ENCODE data around the gene TTLL1.

GRCh38 chr22:43133401-43133800 is 44.2 kb upstream of the TTLL1 start:
- TF ChIP-seq YY1 (IDR thresholded peaks at IDR 0.05): no peak
- no peak for TF ChIP-seq CTCF (IDR thresholded peaks at IDR 0.05; ENCODE audit: low read depth, low read length, missing input control)
- no peak for TF ChIP-seq SP1 (IDR thresholded peaks at IDR 0.05)
- no peak for TF ChIP-seq ATF3 (IDR thresholded peaks at IDR 0.05)
- TF ChIP-seq REST (IDR thresholded peaks at IDR 0.05): no peak

All from liver (tissue), 3 donors.